ENCODE measurements around the gene VRK1.

VRK1 gene

DNA sequence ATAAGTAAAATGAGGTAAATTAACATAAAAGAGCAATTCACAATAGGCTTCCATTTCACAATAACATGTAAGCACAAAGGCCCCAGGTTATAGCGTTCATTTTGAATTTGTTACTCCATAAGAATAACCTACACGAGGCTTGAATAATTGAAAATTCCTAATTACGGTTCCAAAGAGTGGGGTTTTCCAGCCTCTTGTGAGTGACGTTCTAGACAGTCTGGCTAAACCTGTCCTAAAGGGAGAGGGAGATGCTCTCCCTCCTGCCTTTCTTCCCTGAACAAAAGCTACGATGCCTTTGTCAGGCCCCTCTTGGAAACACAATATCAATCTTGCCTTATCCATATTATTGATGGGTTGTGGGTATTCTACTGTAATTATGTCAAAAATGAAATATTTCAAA lies 24.3 kb upstream of the VRK1 start:
- Histone ChIP-seq H3K9me2 (replicated peaks; ENCODE audit: insufficient read depth, low read length) (no peaks in the 10 kb centered on the region), H3K79me2 (ENCODE audit: low read length) (no peaks in the 10 kb centered on the region), H3F3A (ENCODE audit: insufficient read depth, low read length) (no peaks in the 10 kb centered on the region), H3K9ac (ENCODE audit: low read length) (no peak overlapping the region), H3K27ac (ENCODE audit: low read length) (no peak overlapping the region), H3K4me3 (ENCODE audit: low read length) (no peak overlapping the region), H3K27me3 (replicated peaks; ENCODE audit: insufficient read depth, low read length) (no peaks in the 10 kb centered on the region), H3K4me2 (ENCODE audit: low read depth, low read length) (no peak overlapping the region), H4K20me1 (ENCODE audit: insufficient read depth, low read length) (no peaks in the 10 kb centered on the region), H3K9me3 (replicated peaks; ENCODE audit: insufficient read depth, low read length) (no peaks in the 10 kb centered on the region), H3K36me3 (replicated peaks; ENCODE audit: insufficient read depth, low read length) (no peaks in the 10 kb centered on the region), H3K4me1 (ENCODE audit: low read length) (no peaks in the 10 kb centered on the region), H2AFZ (ENCODE audit: low read length) (no peak overlapping the region)
- TF ChIP-seq, protein P1, sequence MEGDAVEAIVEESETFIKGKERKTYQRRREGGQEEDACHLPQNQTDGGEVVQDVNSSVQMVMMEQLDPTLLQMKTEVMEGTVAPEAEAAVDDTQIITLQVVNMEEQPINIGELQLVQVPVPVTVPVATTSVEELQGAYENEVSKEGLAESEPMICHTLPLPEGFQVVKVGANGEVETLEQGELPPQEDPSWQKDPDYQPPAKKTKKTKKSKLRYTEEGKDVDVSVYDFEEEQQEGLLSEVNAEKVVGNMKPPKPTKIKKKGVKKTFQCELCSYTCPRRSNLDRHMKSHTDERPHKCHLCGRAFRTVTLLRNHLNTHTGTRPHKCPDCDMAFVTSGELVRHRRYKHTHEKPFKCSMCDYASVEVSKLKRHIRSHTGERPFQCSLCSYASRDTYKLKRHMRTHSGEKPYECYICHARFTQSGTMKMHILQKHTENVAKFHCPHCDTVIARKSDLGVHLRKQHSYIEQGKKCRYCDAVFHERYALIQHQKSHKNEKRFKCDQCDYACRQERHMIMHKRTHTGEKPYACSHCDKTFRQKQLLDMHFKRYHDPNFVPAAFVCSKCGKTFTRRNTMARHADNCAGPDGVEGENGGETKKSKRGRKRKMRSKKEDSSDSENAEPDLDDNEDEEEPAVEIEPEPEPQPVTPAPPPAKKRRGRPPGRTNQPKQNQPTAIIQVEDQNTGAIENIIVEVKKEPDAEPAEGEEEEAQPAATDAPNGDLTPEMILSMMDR (IDR thresholded peaks at IDR 0.05; ENCODE audit: low read length), result no peak
- no peak for TF ChIP-seq EZH2phosphoT487 (IDR thresholded peaks at IDR 0.05; ENCODE audit: low read length)
- TF ChIP-seq EZH2 (optimal IDR thresholded peaks at IDR 0.05; ENCODE audit: low read depth, low read length), result no peak
- DNase-seq, result no peak

DNA sequence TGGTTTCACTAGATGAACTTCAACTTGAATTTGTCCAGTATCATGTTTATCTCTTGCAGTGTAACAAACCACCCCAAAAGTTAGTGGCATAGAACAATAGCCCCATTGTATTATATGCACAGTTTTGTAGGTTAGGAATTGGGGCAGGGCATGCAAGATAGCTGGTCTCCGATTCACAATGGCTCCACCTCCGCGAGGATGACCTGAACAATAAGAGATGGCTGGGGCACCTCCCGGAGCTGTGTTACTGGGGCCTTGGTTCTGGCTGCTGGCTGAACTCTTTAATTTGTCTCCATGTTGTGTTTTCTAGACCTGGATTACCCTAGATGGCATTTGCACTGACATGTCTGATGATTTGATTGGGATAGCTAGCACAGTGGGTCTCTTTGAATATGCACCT lies 20.4 kb upstream of the VRK1 start:
- H3K27ac ChIP-seq (ENCODE audit: low read length), result no peak overlapping the region
- no peak overlapping the region for H3K4me2 ChIP-seq (ENCODE audit: low read depth, low read length)
- H3K36me3 ChIP-seq (replicated peaks; ENCODE audit: insufficient read depth, low read length), result no peaks in the 10 kb centered on the region
- H3K9ac ChIP-seq (ENCODE audit: low read length), result no peak overlapping the region
- no peaks in the 10 kb centered on the region for H3F3A ChIP-seq (ENCODE audit: insufficient read depth, low read length)
- H3K4me1 ChIP-seq (ENCODE audit: low read length), result no peaks in the 10 kb centered on the region
- TF ChIP-seq, protein P1 (IDR thresholded peaks at IDR 0.05; ENCODE audit: low read length), result no peak
- TF ChIP-seq EZH2 (optimal IDR thresholded peaks at IDR 0.05; ENCODE audit: low read depth, low read length), result no peak
- TF ChIP-seq EZH2phosphoT487 (IDR thresholded peaks at IDR 0.05; ENCODE audit: low read length), result no peak
- no peaks in the 10 kb centered on the region for H3K79me2 ChIP-seq (ENCODE audit: low read length)
- DNase-seq, result no peak
- no peak overlapping the region for H3K4me3 ChIP-seq (ENCODE audit: low read length)
- H3K9me3 ChIP-seq (replicated peaks; ENCODE audit: insufficient read depth, low read length), result no peaks in the 10 kb centered on the region
- no peak overlapping the region for H2AFZ ChIP-seq (ENCODE audit: low read length)
- no peaks in the 10 kb centered on the region for H3K27me3 ChIP-seq (replicated peaks; ENCODE audit: insufficient read depth, low read length)
- no peaks in the 10 kb centered on the region for H4K20me1 ChIP-seq (ENCODE audit: insufficient read depth, low read length)
- H3K9me2 ChIP-seq (replicated peaks; ENCODE audit: insufficient read depth, low read length), result no peaks in the 10 kb centered on the region

DNA sequence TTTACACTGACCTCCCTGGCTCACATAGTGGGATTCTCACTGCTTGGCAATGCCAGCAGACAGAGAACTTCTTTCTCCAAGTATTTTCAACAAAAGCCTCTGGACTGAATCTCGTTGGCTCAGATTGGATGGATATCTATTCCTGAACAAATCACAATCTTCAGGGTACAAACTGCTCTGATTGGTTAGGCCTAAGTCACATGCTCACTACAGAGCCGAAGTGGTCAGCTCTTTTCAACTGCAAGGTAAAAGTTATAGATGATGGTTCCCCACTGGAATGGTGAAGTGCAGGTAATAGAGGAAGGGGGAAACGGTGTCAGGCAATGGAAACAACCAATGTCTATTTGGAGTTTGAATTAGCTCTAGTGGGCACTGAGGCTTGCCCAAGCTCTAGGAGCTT lies 16.7 kb upstream of the VRK1 start:
- Histone ChIP-seq H3K4me3 (ENCODE audit: low read length) (no peak overlapping the region), H3K4me2 (ENCODE audit: low read depth, low read length) (no peak overlapping the region), H3K4me1 (ENCODE audit: low read length) (no peaks in the 10 kb centered on the region), H3K27ac (ENCODE audit: low read length) (no peak overlapping the region), H3K9me3 (replicated peaks; ENCODE audit: insufficient read depth, low read length) (no peaks in the 10 kb centered on the region), H3K79me2 (ENCODE audit: low read length) (no peaks in the 10 kb centered on the region), H3K9ac (ENCODE audit: low read length) (no peak overlapping the region), H3K36me3 (replicated peaks; ENCODE audit: insufficient read depth, low read length) (no peaks in the 10 kb centered on the region), H3K9me2 (replicated peaks; ENCODE audit: insufficient read depth, low read length) (no peaks in the 10 kb centered on the region), H3K27me3 (replicated peaks; ENCODE audit: insufficient read depth, low read length) (no peaks in the 10 kb centered on the region), H4K20me1 (ENCODE audit: insufficient read depth, low read length) (no peaks in the 10 kb centered on the region), H2AFZ (ENCODE audit: low read length) (no peak overlapping the region), H3F3A (ENCODE audit: insufficient read depth, low read length) (no peaks in the 10 kb centered on the region)
- no peak for TF ChIP-seq EZH2 (optimal IDR thresholded peaks at IDR 0.05; ENCODE audit: low read depth, low read length)
- TF ChIP-seq, protein P1 (IDR thresholded peaks at IDR 0.05; ENCODE audit: low read length), result no peak
- no peak for TF ChIP-seq EZH2phosphoT487 (IDR thresholded peaks at IDR 0.05; ENCODE audit: low read length)
- DNase-seq, result no peak
